HEK293 (cell line): ENCODE results near the gene MCRIP1.
A peak's percentile ranks its signal among the peaks of the same experiment; 100 is the strongest.

Source experiments
- CTCF ChIA-PET: fragments of 350-600 bp; formaldehyde crosslinking; extraction: SDS; loops from one replicate; lab custom pipeline; 2021; ENCODE audit warnings: antibody characterized with exemption; lab: Yijun Ruan, JAX
- POLR2A ChIA-PET: fragments of 300-600 bp; formaldehyde crosslinking; extraction: SDS; loops from one replicate; lab custom pipeline; 2020; ENCODE audit warnings: antibody characterized with exemption, inconsistent platforms; lab: Yijun Ruan, JAX
- H3K27ac ChIP-seq: fragments of 200-500 bp; sonication (Bioruptor generic); 2 replicates; pipeline ENCODE4 v1.5.1; 2014; ENCODE audit warnings: low read depth, low read length, control low read depth, inconsistent platforms; ENCODE audit errors: extremely low read depth
- H3K36me3 ChIP-seq, 2 experiments: fragments of 200-500 bp in 1 of 2; sonication (Bioruptor generic) in 1 of 2; 1 replicate in 1 of 2; 2 replicates in 1 of 2; pipeline ENCODE4 v1.5.1; 2014 to 2017; ENCODE audit warnings: inconsistent platforms in 2 of 2, low read length in 2 of 2; ENCODE audit not compliant: control insufficient read depth in 2 of 2, insufficient read depth in 1 of 2
- H3K4me1 ChIP-seq: fragments of 200-500 bp; sonication (Bioruptor generic); 2 replicates; pipeline ENCODE4 v1.5.1; 2014; ENCODE audit warnings: mild to moderate bottlenecking, low read length, inconsistent platforms; ENCODE audit not compliant: control insufficient read depth, insufficient read depth
- H3K4me3 ChIP-seq: 2 replicates; pipeline ENCODE4 v1.5.1; 2011; ENCODE audit warnings: low read depth, mild to moderate bottlenecking, control low read depth, low read length, moderate library complexity
- H3K9me3 ChIP-seq: fragments of 200-500 bp; sonication (Bioruptor generic); 2 replicates; pipeline ENCODE4 v1.5.1; 2014; ENCODE audit warnings: low read depth, low read length, inconsistent platforms; ENCODE audit not compliant: control insufficient read depth, insufficient read depth
- GLIS1 ChIP-seq: fragments of 450-650 bp; formaldehyde crosslinking; IDR thresholded peaks from 2 replicates; pipeline ENCODE4 v1.5.1; 2016; ENCODE audit warnings: missing biosample characterization, missing genetic modification characterization
- HOXA7 ChIP-seq: sonication (generic); formaldehyde crosslinking; IDR thresholded peaks from 2 replicates; pipeline ENCODE4 v1.8.1; 2022; ENCODE audit warnings: missing genetic modification reagents, borderline replicate concordance
- KLF1 ChIP-seq: fragments of 450-650 bp; formaldehyde crosslinking; IDR thresholded peaks from 2 replicates; pipeline ENCODE4 v1.5.1; 2016; ENCODE audit warnings: missing biosample characterization, missing genetic modification characterization
- MZF1 ChIP-seq: fragments of 450-650 bp; formaldehyde crosslinking; IDR thresholded peaks from 2 replicates; pipeline ENCODE4 v1.5.1; 2017; ENCODE audit warnings: missing biosample characterization, missing genetic modification characterization, borderline replicate concordance
- SP7 ChIP-seq: fragments of 450-650 bp; formaldehyde crosslinking; IDR thresholded peaks from 2 replicates; pipeline ENCODE4 v1.5.1; 2016; ENCODE audit warnings: missing biosample characterization, missing genetic modification characterization
- ZBTB48 ChIP-seq: fragments of 450-650 bp; formaldehyde crosslinking; IDR thresholded peaks from 2 replicates; pipeline ENCODE4 v1.5.1; 2016; ENCODE audit warnings: missing biosample characterization, missing genetic modification characterization
- ZIC2 ChIP-seq: fragments of 450-650 bp; formaldehyde crosslinking; IDR thresholded peaks from 2 replicates; pipeline ENCODE4 v1.5.1; 2016; ENCODE audit warnings: missing biosample characterization, missing genetic modification characterization
- ZNF146 ChIP-seq: fragments of 450-650 bp; formaldehyde crosslinking; IDR thresholded peaks from 2 replicates; pipeline ENCODE4 v1.5.1; 2016; ENCODE audit warnings: missing biosample characterization, missing genetic modification characterization
- ZNF148 ChIP-seq: fragments of 450-650 bp; formaldehyde crosslinking; IDR thresholded peaks from 2 replicates; pipeline ENCODE4 v1.5.0; 2017; ENCODE audit warnings: missing biosample characterization, missing genetic modification characterization, borderline replicate concordance
- ZNF174 ChIP-seq: fragments of 450-650 bp; formaldehyde crosslinking; IDR thresholded peaks from 2 replicates; pipeline ENCODE4 v1.5.0; 2017; ENCODE audit warnings: missing biosample characterization, mild to moderate bottlenecking, missing genetic modification characterization
- ZNF223 ChIP-seq: fragments of 450-650 bp; formaldehyde crosslinking; IDR thresholded peaks from 2 replicates; pipeline ENCODE4 v1.5.1; 2016; ENCODE audit warnings: missing biosample characterization, missing genetic modification characterization
- ZNF366 ChIP-seq: fragments of 450-650 bp; formaldehyde crosslinking; conservative IDR thresholded peaks from 2 replicates; pipeline ENCODE4 v1.5.1; 2016; ENCODE audit warnings: missing biosample characterization, missing genetic modification characterization
- ZNF555 ChIP-seq: fragments of 450-650 bp; formaldehyde crosslinking; conservative IDR thresholded peaks from 2 replicates; pipeline ENCODE4 v1.5.1; 2017; ENCODE audit warnings: missing biosample characterization, mild to moderate bottlenecking, missing genetic modification characterization, inconsistent platforms
- ZSCAN23 ChIP-seq: fragments of 450-650 bp; formaldehyde crosslinking; IDR thresholded peaks from 2 replicates; pipeline ENCODE4 v1.5.1; 2016; ENCODE audit warnings: missing biosample characterization, missing genetic modification characterization
- TF ChIP-seq, protein P1 (sequence below): fragments of 450-650 bp; formaldehyde crosslinking; IDR thresholded peaks from 2 replicates; pipeline ENCODE4 v1.5.1; 2016; ENCODE audit warnings: missing biosample characterization, missing genetic modification characterization, borderline replicate concordance
- TF ChIP-seq, protein P2 (sequence below): fragments of 450-650 bp; formaldehyde crosslinking; IDR thresholded peaks from 2 replicates; pipeline ENCODE4 v1.5.1; 2016; ENCODE audit warnings: missing biosample characterization, missing genetic modification characterization

MCRIP1 gene

GRCh38 chr17:81859906-81860755 is 27.0 kb upstream of the MCRIP1 start, which contains the start of gene P4HB (continued):
- TF ChIP-seq MZF1 (tag by site-specific recombination) (no peak), ZNF174 (tag by site-specific recombination) (no peak), ZIC2 (tag by site-specific recombination) (peak; percentile 52), ZNF148 (tag by site-specific recombination) (no peak), SP7 (tag by site-specific recombination) (no peak), GLIS1 (tag by site-specific recombination) (peak; percentile 85), KLF1 (tag by site-specific recombination) (no peak), ZNF555 (no peak), HOXA7 (CRISPR knock-in tag) (no peak)
- TF ChIP-seq, protein P1, sequence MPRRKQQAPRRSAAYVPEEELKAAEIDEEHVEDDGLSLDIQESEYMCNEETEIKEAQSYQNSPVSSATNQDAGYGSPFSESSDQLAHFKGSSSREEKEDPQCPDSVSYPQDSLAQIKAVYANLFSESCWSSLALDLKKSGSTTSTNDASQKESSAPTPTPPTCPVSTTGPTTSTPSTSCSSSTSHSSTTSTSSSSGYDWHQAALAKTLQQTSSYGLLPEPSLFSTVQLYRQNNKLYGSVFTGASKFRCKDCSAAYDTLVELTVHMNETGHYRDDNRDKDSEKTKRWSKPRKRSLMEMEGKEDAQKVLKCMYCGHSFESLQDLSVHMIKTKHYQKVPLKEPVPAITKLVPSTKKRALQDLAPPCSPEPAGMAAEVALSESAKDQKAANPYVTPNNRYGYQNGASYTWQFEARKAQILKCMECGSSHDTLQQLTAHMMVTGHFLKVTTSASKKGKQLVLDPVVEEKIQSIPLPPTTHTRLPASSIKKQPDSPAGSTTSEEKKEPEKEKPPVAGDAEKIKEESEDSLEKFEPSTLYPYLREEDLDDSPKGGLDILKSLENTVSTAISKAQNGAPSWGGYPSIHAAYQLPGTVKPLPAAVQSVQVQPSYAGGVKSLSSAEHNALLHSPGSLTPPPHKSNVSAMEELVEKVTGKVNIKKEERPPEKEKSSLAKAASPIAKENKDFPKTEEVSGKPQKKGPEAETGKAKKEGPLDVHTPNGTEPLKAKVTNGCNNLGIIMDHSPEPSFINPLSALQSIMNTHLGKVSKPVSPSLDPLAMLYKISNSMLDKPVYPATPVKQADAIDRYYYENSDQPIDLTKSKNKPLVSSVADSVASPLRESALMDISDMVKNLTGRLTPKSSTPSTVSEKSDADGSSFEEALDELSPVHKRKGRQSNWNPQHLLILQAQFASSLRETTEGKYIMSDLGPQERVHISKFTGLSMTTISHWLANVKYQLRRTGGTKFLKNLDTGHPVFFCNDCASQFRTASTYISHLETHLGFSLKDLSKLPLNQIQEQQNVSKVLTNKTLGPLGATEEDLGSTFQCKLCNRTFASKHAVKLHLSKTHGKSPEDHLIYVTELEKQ (tag by site-specific recombination): no peak

GRCh38 chr17:81858967-81859905 is 26.1 kb upstream of the MCRIP1 start:
- Histone ChIP-seq H3K4me1 (peaks cover 7% of the 10 kb centered on the region), H3K4me3 (peak overlapping the region; percentile 82), H3K36me3 (peaks cover 45 to 73% of the 10 kb centered on the region in 2 experiments), H3K9me3 (no peaks in the 10 kb centered on the region), H3K27ac (peak overlapping the region; percentile 83)
- CTCF ChIA-PET: interaction anchor here (0.6 to 1.1 kb wide), 5 partner anchors 11 to 146 kb away, joined by 3 to 4 read pairs (median 3); no protein-coding TSS in a partner anchor
- POLR2A ChIA-PET: interaction anchor here (0.6 to 1.1 kb wide), 8 partner anchors 11 to 176 kb away, joined by 3 to 4 read pairs (median 3); partner anchors contain the start of genes ARHGDIA, ARL16, HGS and MCRIP1
- TF ChIP-seq ZNF146 (no peak), ZSCAN23 (tag by site-specific recombination) (no peak), ZNF223 (tag by site-specific recombination) (no peak), ZNF366 (no peak), ZBTB48 (tag by site-specific recombination) (0 out of 2 replicates have a peak, but pooled peaks have one; percentile 48)
- TF ChIP-seq, protein P2, sequence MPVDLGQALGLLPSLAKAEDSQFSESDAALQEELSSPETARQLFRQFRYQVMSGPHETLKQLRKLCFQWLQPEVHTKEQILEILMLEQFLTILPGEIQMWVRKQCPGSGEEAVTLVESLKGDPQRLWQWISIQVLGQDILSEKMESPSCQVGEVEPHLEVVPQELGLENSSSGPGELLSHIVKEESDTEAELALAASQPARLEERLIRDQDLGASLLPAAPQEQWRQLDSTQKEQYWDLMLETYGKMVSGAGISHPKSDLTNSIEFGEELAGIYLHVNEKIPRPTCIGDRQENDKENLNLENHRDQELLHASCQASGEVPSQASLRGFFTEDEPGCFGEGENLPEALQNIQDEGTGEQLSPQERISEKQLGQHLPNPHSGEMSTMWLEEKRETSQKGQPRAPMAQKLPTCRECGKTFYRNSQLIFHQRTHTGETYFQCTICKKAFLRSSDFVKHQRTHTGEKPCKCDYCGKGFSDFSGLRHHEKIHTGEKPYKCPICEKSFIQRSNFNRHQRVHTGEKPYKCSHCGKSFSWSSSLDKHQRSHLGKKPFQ (tag by site-specific recombination): no peak
